ENCODE results near the gene RASGEF1C. TPM values are rescaled to one million over a fixed set of nuclear protein-coding genes. Genes with fewer than 3 reads are reported as not detected.

The RASGEF1C gene
- total RNA-seq, 1 donor, result under 0.01 TPM

GRCh38 chr5:180053061-180053602 lies 155.9 kb downstream of the RASGEF1C start:
- Histone ChIP-seq H3K9me3 (ENCODE audit: low read depth, low read length) (no peaks in the 10 kb centered on the region), H3K4me1 (ENCODE audit: insufficient read depth, low read length) (peaks cover 11% of the 10 kb centered on the region), H3K4me3 (ENCODE audit: insufficient read depth, low read length) (no peak overlapping the region), H2AFZ (ENCODE audit: low read length) (no peak overlapping the region), H3K27ac (ENCODE audit: low read depth, low read length) (no peak overlapping the region), H3K36me3 (ENCODE audit: insufficient read depth, low read length) (no peaks in the 10 kb centered on the region), H3K79me2 (ENCODE audit: insufficient read depth, low read length) (peaks cover 14% of the 10 kb centered on the region), H3K27me3 (ENCODE audit: insufficient read depth, low read length) (no peaks in the 10 kb centered on the region), H4K20me1 (ENCODE audit: insufficient read depth, low read length) (peaks cover 3% of the 10 kb centered on the region), H3K4me2 (ENCODE audit: insufficient read depth, low read length) (no peak overlapping the region)
- DNase-seq (ENCODE audit: insufficient read length, low spot score, missing footprints), result no peak
- TF ChIP-seq, protein P1, sequence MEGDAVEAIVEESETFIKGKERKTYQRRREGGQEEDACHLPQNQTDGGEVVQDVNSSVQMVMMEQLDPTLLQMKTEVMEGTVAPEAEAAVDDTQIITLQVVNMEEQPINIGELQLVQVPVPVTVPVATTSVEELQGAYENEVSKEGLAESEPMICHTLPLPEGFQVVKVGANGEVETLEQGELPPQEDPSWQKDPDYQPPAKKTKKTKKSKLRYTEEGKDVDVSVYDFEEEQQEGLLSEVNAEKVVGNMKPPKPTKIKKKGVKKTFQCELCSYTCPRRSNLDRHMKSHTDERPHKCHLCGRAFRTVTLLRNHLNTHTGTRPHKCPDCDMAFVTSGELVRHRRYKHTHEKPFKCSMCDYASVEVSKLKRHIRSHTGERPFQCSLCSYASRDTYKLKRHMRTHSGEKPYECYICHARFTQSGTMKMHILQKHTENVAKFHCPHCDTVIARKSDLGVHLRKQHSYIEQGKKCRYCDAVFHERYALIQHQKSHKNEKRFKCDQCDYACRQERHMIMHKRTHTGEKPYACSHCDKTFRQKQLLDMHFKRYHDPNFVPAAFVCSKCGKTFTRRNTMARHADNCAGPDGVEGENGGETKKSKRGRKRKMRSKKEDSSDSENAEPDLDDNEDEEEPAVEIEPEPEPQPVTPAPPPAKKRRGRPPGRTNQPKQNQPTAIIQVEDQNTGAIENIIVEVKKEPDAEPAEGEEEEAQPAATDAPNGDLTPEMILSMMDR (IDR thresholded peaks at IDR 0.05; ENCODE audit: extremely low read depth, low read depth, low read length), result no peak

GRCh38 chr5:180052211-180052818 lies 156.7 kb downstream of the RASGEF1C start:
- H4K20me1 ChIP-seq (ENCODE audit: insufficient read depth, low read length), result peaks cover 3% of the 10 kb centered on the region
- H3K79me2 ChIP-seq (ENCODE audit: insufficient read depth, low read length), result peaks cover 14% of the 10 kb centered on the region
- H2AFZ ChIP-seq (ENCODE audit: low read length), result no peak overlapping the region
- peaks cover 11% of the 10 kb centered on the region for H3K4me1 ChIP-seq (ENCODE audit: insufficient read depth, low read length)
- H3K27me3 ChIP-seq (ENCODE audit: insufficient read depth, low read length), result no peaks in the 10 kb centered on the region
- H3K27ac ChIP-seq (ENCODE audit: low read depth, low read length), result no peak overlapping the region
- TF ChIP-seq, protein P1 (IDR thresholded peaks at IDR 0.05; ENCODE audit: extremely low read depth, low read depth, low read length), result no peak
- H3K9me3 ChIP-seq (ENCODE audit: low read depth, low read length), result no peaks in the 10 kb centered on the region
- no peak overlapping the region for H3K4me3 ChIP-seq (ENCODE audit: insufficient read depth, low read length)
- DNase-seq (ENCODE audit: insufficient read length, low spot score, missing footprints), result no peak
- no peaks in the 10 kb centered on the region for H3K36me3 ChIP-seq (ENCODE audit: insufficient read depth, low read length)
- no peak overlapping the region for H3K4me2 ChIP-seq (ENCODE audit: insufficient read depth, low read length)

Other genes starting within 250 kb of the RASGEF1C start
- gene RNF130, start 137.5 kb downstream of the RASGEF1C start, total RNA-seq, result 25.0 and 28.6 TPM in 2 replicates
- 31.8 and 36.8 TPM in 2 replicates for gene MAPK9, start 82.9 kb upstream of the RASGEF1C start, total RNA-seq
- gene GFPT2, start 144.1 kb upstream of the RASGEF1C start, total RNA-seq, result 30.4 and 39.5 TPM in 2 replicates